GM19397 (cell line): ENCODE measurements around the gene KCNIP4.

Experiments used
- ATAC-seq: cut with Tn5 transposase; IDR thresholded peaks from one replicate; pipeline ENCODE4 v1.9.1; 2021; ENCODE audit warnings: mild to moderate bottlenecking, moderate library complexity; ENCODE audit not compliant: unreplicated experiment

The KCNIP4 gene

DNA sequence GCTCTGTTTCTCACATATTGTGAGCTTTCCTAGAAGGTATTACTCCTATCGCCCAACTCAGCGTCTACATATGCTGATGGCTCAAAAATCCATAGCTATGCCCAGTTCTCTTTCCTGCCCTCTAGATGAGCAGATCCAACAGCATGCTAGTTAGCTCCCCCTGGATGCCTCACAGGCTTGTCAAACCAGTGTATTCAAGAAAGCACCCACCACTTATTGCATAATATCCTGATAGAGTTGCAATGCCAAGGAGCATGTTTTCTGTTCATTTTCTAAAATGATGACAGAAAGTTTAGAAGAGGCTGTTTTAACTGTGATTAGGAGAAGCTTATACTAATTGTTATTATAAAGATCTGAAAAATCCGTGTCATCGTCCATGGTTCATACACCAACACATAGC lies 1250.2 kb downstream of the KCNIP4 start:
- ATAC-seq: no peak

DNA sequence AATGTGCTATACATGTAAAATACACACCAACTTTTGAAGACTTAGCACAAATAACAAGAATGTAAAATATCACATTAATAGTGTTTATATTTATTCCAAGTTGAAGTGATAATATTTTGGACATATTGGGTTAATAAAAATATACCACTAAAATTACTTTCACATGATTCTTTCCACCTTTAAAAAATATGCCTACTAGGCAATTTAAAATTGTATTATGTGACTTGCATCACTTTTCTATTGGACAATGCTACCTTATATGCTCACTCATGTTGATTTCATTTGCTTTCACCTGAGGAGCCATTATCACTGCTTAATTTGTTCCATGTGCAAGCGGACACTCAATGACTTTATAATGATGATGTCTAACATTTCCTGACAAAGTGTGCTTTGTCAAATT lies 1251.8 kb downstream of the KCNIP4 start:
- ATAC-seq: no peak

DNA sequence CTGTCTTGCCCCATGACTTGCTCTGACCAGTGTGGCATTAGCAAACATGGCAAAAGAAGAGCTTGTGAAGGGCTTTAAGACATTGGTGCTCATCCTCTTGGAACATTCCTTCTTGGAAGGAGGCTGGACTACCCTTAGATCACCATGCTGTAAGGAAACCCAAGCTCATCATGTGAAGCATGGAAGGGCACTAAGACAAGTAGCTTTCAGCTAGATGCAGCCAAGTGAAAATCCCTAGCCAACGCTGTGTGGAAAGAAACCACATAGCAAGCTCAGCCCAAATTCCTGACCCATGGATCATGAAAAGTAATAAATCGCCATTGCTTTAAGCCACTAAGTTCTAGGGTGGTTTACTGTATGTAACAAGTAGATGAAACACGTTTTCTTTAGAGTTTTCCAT lies 1260.7 kb downstream of the KCNIP4 start:
- ATAC-seq: no peak

DNA sequence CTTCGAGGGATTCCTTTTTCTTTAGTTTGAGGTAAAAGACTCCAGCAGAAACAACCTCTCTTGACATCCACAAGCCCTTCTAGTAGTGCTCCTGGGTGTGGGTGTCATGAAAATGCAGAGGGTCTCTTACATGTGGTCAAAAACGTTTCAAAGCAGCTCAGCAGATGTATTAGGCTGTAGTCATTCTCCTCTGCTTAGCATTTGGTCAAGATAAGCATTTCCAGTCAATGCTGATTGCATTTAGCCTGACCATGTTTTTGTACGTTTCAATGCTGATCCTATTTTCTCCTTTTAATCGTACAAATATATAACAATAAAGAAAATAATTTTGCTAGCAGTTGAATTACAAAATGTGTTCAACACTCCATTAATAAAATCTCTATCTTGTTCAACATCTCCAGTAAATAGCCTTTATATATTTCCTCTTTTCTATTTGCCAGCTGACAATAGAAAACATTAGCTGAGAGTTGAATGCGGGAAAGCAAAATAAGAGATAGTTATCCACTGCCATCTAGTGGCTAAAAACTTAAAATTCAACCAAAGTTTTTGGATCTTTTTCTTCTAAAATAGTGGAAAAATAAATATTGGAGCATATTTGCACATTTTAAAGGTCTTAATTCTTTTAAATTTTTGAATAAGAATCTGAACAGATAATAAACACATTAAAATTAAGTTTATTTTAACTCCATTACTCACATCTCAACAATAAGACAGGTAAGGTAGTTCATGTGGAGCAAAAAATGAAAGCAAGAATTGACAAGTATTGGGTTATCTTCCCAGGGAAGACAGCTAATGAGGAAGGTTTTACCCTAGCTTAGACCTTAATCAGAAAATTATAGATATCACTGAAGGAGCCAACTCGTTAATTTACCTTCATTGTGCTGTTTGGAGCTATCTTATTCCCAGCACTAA lies 1263.5 kb downstream of the KCNIP4 start:
- no peak for ATAC-seq

DNA sequence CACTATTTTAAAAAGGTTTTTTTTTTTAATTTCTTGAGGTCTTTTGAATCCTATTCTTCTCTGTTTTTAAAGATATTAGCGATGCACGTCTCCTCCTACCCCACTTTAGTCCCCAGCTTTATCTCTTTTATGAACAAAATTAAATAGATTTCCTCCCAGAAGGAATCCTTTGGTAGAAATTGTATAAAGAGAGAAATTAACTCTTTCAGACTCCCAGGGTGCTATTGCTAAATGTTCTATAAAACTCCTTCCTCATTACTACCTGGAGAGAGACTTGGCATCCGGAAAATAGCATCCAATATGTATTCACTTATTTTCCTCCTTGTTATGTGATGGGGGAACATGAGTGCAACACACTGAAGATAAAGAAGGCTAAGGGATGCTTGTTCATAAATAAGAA lies 1264.8 kb downstream of the KCNIP4 start:
- no peak for ATAC-seq

DNA sequence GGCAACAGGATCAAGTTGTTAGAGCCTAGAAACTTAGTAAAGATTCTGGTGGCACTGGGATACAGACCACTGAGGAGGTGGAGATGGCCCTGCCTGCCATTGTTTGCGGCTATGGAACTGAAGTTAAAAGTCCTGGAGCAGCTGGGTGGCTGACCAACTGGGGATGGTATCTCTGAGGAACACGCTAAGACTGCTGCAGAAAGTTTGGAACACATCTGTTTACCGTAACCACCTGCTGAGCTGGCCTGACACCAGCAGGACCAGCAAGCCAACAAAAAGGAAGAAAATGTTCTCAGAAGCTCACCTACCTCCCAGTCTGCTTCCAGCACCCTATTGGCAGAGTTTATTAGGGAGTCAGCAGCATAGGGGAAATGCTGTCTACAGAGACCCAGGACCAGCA lies 1265.7 kb downstream of the KCNIP4 start:
- ATAC-seq: no peak

DNA sequence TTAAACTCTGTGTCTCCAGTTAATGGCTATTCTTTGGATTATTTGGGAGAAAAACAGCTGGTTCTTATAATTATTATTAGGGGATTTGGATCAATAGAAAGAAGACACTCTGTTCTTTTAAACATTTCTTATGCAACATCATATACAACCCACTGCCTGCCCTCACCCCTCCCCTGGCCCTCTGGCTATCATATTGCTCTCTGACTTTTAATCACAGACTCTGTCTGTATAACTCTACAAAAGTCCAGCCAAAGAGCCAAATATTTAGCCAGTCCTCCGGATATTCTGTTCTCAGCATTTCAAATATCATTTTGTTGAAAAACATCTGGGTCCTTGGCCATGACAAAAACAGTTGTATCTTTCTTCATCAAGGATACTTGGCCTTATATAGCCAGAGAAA lies 1267.3 kb downstream of the KCNIP4 start:
- no peak for ATAC-seq

DNA sequence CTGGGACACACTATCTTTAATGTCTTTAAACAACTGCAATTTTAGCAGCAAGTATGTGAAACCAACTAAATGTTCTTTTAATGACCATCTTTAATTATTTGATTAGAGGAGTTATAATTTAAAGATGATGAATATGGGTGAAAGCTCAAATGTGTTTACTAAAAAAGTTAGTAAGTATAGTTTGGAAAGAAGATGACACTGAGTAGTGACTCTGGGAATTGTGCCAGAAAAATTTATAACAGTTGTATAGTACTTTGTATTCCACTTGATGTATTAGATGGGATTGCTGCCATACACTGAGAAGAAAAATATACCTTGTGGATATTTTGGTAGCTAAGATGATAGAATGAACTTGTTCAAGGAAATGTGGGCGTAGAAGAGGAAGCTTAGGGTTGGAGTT lies 1267.8 kb downstream of the KCNIP4 start:
- ATAC-seq: no peak

DNA sequence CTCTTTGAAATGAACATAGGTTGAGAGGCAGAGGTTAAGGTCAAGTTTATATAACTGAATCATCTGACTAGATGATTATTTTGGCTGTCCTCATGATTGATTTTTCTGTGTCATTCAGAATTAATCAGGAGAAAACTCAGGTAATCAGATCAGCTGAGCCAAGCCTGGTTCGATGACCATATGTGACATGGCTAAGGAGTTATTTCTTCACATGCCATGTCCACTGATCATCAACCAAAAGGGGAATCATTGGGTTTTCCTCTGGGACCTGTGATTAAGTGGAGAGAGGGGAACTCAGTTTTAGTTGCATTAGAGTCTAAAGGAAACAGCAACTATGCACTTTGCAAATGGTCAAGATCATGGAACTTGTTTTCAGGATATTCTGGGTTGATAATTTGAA lies 1268.6 kb downstream of the KCNIP4 start:
- no peak for ATAC-seq
